ENCODE data around the gene HPCAL1. TPM values are rescaled to one million over a fixed set of nuclear protein-coding genes. Genes with fewer than 3 reads are reported as not detected.
A peak's percentile ranks its signal among the peaks of the same experiment; 100 is the strongest.
"Not testable (repeated sequence)": the region's sequence is repeated elsewhere in the genome, so short reads cannot be mapped to it uniquely, and the experiment has no call there.

HPCAL1 gene
- total RNA-seq, 1 donor, result 34.7 TPM

DNA sequence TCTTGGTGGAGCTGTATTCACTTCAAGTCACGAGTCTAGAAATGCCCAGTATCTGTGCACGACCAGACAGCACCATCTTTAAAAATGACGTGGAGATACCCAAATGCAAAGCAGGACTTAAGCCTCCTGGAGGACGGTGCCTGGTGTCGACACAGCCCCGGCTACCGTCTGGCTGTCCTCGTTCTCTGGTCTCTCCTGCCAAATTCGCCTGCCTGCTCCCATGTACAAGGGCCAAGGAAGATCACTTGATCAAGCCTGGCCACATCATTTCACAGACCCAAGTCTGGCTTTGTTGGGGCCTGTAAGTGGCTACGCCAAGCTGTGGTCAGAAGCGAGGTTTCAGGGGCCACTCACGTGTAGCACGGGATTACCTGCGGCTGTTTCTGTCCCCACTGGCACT is 136.0 kb downstream of the HPCAL1 start:
- H3K9me3 ChIP-seq (ENCODE audit: low read depth, low read length), result no peaks in the 10 kb centered on the region
- H3K4me1 ChIP-seq (ENCODE audit: insufficient read depth, low read length), result peaks cover 4% of the 10 kb centered on the region
- no peak overlapping the region for H3K4me3 ChIP-seq (ENCODE audit: low read length)
- no peaks in the 10 kb centered on the region for H3K27me3 ChIP-seq (ENCODE audit: insufficient read depth, low read length)

- Histone ChIP-seq H3K27me3 (ENCODE audit: insufficient read depth, low read length) (no peaks in the 10 kb centered on the region), H3K4me3 (ENCODE audit: low read length) (no peak overlapping the region), H3K4me1 (ENCODE audit: insufficient read depth, low read length) (peaks cover 5% of the 10 kb centered on the region), H3K9me3 (ENCODE audit: low read depth, low read length) (no peaks in the 10 kb centered on the region)
Measured at GRCh38 chr2:10439185-10439879, 136.6 kb downstream of the HPCAL1 start.

DNA sequence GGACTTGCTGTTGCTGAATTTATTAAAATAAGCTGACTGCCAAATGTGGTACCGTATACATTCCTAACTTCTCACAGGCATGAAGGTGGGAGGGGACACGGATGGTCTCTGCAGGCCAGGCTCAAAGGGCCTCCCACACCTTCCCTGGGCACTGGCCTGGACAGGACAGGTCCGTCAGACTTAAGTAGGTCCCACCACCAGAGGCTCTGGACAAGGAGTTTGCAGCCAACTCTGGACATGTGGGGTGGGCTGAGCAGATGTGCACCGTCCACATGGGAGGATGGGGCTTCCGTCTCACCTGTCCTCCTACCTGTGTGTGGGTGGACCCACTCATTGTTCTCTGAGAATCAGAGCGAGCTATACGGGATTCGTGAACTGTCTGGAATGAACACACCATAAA is 137.3 kb downstream of the HPCAL1 start:
- H3K4me3 ChIP-seq (ENCODE audit: low read length), result no peak overlapping the region
- H3K4me1 ChIP-seq (ENCODE audit: insufficient read depth, low read length), result peaks cover 8% of the 10 kb centered on the region
- H3K27me3 ChIP-seq (ENCODE audit: insufficient read depth, low read length), result no peaks in the 10 kb centered on the region
- no peaks in the 10 kb centered on the region for H3K9me3 ChIP-seq (ENCODE audit: low read depth, low read length)

DNA sequence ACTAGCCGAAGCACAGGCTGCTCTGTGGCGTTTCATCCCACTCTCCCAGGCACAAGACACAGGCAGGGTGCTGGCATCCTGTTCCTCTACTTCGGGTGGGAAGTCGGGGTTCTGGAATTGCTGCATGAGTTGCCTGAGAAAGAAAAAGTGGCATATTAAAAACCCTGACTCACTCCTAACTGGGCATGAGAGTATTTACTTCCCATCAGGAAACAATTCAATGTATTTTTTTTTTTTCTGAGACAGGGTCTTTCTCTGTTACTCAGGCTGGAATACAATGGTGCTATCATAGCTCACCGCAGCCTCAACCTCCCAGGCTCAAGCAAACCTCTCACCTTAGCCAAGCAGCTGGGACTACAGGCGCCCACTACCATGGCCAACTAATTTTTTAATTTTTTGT is 138.0 kb downstream of the HPCAL1 start:
- no peak overlapping the region for H3K4me3 ChIP-seq (ENCODE audit: low read length)
- peaks cover 16% of the 10 kb centered on the region for H3K4me1 ChIP-seq (ENCODE audit: insufficient read depth, low read length)
- no peaks in the 10 kb centered on the region for H3K9me3 ChIP-seq (ENCODE audit: low read depth, low read length)
- no peaks in the 10 kb centered on the region for H3K27me3 ChIP-seq (ENCODE audit: insufficient read depth, low read length)

GRCh38 chr2:10441948-10442347 is 139.2 kb downstream of the HPCAL1 start:
- no peaks in the 10 kb centered on the region for H3K27me3 ChIP-seq (ENCODE audit: insufficient read depth, low read length)
- peaks cover 27% of the 10 kb centered on the region for H3K4me1 ChIP-seq (ENCODE audit: insufficient read depth, low read length)
- no peaks in the 10 kb centered on the region for H3K9me3 ChIP-seq (ENCODE audit: low read depth, low read length)
- H3K4me3 ChIP-seq (ENCODE audit: low read length), result no peak overlapping the region

DNA sequence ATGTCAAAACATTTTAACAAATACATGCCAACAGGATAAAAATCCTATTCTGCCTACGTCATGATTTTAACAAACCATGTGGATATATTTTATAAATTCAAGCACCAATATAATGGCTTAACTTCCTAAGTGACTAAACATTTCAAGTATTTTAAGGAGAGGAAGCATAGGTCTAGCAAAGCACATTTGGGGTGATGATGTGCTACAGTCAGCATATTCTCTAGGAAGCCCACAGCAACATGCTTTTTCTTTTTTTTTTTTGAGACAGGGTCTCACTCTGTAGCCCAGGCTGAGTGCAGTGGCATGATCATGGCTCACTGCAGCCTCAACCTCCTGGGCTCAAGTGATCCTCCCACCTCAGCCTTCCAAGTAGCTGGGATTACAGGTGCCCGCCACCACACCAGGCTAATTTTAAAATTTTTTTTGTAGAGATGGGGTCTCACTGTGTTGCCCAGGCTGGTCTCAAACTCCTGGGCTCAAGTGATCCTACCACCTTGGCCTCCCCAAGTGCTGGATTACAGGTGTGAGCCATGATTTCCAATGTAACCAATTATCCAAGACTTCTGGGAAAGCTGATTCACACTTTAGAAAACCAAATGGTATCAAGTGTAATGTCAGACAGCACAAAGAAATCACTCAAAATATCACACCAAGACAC is 139.9 kb downstream of the HPCAL1 start:
- H3K4me3 ChIP-seq (ENCODE audit: low read length); H3K27me3 ChIP-seq (ENCODE audit: insufficient read depth, low read length); H3K9me3 ChIP-seq (ENCODE audit: low read depth, low read length): not testable (repeated sequence)
- H3K4me1 ChIP-seq (ENCODE audit: insufficient read depth, low read length), result peaks cover 34% of the 10 kb centered on the region

- H3K27me3 ChIP-seq (ENCODE audit: insufficient read depth, low read length), result no peaks in the 10 kb centered on the region
- H3K4me3 ChIP-seq (ENCODE audit: low read length), result no peak overlapping the region
- H3K4me1 ChIP-seq (ENCODE audit: insufficient read depth, low read length), result peaks cover 43% of the 10 kb centered on the region
- no peaks in the 10 kb centered on the region for H3K9me3 ChIP-seq (ENCODE audit: low read depth, low read length)
Measured at GRCh38 chr2:10444463-10444862, 141.8 kb downstream of the HPCAL1 start.

DNA sequence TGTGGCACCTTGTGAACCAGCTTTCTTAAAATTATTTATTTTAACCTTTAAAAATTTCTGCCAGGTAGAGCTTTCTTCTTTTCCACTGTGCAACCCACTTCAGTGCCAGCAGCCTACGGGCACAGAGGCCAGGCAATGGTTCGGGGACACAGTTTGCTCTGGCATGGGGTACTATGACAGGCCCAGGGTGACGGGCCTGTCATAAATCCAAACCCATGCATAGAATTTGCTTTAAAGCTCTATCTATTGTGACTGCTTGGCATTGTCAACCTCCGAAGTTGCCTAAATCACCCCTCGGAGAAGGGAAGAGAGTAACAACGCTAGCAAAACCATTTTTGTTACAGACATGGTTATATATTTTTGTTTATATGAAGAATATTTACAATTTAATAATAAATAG is 143.9 kb downstream of the HPCAL1 start:
- Histone ChIP-seq H3K4me1 (ENCODE audit: insufficient read depth, low read length) (peaks cover 48% of the 10 kb centered on the region), H3K9me3 (ENCODE audit: low read depth, low read length) (no peaks in the 10 kb centered on the region), H3K4me3 (ENCODE audit: low read length) (no peak overlapping the region), H3K27me3 (ENCODE audit: insufficient read depth, low read length) (no peaks in the 10 kb centered on the region)

GRCh38 chr2:10447300-10447894 is 144.7 kb downstream of the HPCAL1 start:
- Histone ChIP-seq H3K4me3 (ENCODE audit: low read length) (peak overlapping the region; percentile 47), H3K4me1 (ENCODE audit: insufficient read depth, low read length) (peaks cover 48% of the 10 kb centered on the region), H3K9me3 (ENCODE audit: low read depth, low read length) (no peaks in the 10 kb centered on the region), H3K27me3 (ENCODE audit: insufficient read depth, low read length) (no peaks in the 10 kb centered on the region)

DNA sequence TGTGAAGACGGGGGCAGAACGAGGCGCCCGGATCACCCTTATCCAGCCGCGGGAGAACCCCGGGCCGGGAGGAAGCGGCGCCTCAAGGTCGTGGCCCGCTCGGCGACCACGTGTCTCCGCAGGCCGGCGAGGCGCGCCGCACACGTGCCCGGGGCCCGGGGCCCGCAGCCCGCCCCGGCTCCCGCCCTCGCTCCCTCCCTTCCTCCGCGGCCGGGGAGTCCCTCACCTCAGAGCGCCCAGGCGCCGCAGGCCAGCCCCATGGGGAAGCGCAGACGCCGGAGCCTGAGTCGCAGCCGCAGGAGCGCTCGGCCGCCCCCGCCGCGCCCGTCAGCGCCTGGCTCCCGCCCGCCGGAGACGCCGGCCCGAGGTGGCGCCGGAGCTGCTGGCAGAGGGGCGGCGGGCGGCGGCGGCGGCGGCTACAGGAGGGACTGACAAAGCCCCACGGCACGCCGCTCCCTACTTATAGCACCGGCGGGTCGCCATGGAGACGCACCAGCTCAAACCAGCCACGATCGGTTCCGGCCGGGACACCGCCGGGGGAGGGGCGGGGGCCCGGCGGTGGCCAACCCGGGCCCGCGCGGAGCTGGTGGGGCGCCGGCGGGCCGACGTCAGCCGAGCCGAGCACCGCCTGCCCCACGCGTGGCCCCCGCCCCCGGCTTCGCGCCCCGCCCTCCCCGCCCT is 145.3 kb downstream of the HPCAL1 start, which contains the start of gene ODC1:
TSS of gene ODC1 (minus strand) at position 433 of the 681 bp plus-strand sequence. CDS start 3,295 bp downstream, outside the sequence.
- peak within 1 kb of the TSS; percentile 60 for H3K4me3 ChIP-seq (ENCODE audit: low read length)

GRCh38 chr2:10448576-10449485 is 146.1 kb downstream of the HPCAL1 start:
- H3K9me3 ChIP-seq (ENCODE audit: low read depth, low read length), result no peaks in the 10 kb centered on the region
- H3K4me3 ChIP-seq (ENCODE audit: low read length), result peak overlapping the region; percentile 60
- no peaks in the 10 kb centered on the region for H3K27me3 ChIP-seq (ENCODE audit: insufficient read depth, low read length)
- peaks cover 48% of the 10 kb centered on the region for H3K4me1 ChIP-seq (ENCODE audit: insufficient read depth, low read length)

More for the DNA sequence above, 145.3 kb downstream of the HPCAL1 start, which contains the start of gene ODC1:
- Histone ChIP-seq H3K27me3 (ENCODE audit: insufficient read depth, low read length) (no peaks in the 10 kb centered on the region), H3K4me1 (ENCODE audit: insufficient read depth, low read length) (peaks cover 48% of the 10 kb centered on the region), H3K9me3 (ENCODE audit: low read depth, low read length) (no peaks in the 10 kb centered on the region)

DNA sequence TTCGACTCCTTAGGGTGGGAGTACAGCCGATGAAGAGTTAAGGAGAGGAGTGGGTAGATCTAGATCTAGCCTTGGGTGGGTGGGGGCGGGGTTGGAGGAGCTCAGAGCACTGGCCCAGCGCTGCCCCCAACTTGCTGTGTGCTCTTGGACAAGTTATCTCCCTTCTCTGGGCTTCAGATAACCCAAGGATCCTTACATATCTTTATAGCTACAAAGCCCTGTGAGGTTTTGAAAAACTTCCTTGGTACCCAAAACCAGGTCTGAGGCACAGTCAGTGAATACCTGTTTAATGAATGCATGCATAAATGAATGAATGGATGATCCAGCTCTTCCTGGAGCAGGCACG is 146.8 kb downstream of the HPCAL1 start:
- H3K9me3 ChIP-seq (ENCODE audit: low read depth, low read length), result no peaks in the 10 kb centered on the region
- H3K4me3 ChIP-seq (ENCODE audit: low read length), result no peak overlapping the region
- no peaks in the 10 kb centered on the region for H3K27me3 ChIP-seq (ENCODE audit: insufficient read depth, low read length)
- H3K4me1 ChIP-seq (ENCODE audit: insufficient read depth, low read length), result peaks cover 45% of the 10 kb centered on the region

GRCh38 chr2:10449838-10450691 is 147.4 kb downstream of the HPCAL1 start:
- peaks cover 39% of the 10 kb centered on the region for H3K4me1 ChIP-seq (ENCODE audit: insufficient read depth, low read length)
- no peaks in the 10 kb centered on the region for H3K9me3 ChIP-seq (ENCODE audit: low read depth, low read length)
- no peaks in the 10 kb centered on the region for H3K27me3 ChIP-seq (ENCODE audit: insufficient read depth, low read length)
- no peak overlapping the region for H3K4me3 ChIP-seq (ENCODE audit: low read length)

GRCh38 chr2:10451819-10452218 is 149.1 kb downstream of the HPCAL1 start:
- Histone ChIP-seq H3K9me3 (ENCODE audit: low read depth, low read length) (no peaks in the 10 kb centered on the region), H3K4me3 (ENCODE audit: low read length) (no peak overlapping the region), H3K27me3 (ENCODE audit: insufficient read depth, low read length) (no peaks in the 10 kb centered on the region), H3K4me1 (ENCODE audit: insufficient read depth, low read length) (peaks cover 21% of the 10 kb centered on the region)
